ENCODE data around the gene TERB2.
"Not testable (repeated sequence)": the region's sequence is repeated elsewhere in the genome, so short reads cannot be mapped to it uniquely, and the experiment has no call there.

DNA sequence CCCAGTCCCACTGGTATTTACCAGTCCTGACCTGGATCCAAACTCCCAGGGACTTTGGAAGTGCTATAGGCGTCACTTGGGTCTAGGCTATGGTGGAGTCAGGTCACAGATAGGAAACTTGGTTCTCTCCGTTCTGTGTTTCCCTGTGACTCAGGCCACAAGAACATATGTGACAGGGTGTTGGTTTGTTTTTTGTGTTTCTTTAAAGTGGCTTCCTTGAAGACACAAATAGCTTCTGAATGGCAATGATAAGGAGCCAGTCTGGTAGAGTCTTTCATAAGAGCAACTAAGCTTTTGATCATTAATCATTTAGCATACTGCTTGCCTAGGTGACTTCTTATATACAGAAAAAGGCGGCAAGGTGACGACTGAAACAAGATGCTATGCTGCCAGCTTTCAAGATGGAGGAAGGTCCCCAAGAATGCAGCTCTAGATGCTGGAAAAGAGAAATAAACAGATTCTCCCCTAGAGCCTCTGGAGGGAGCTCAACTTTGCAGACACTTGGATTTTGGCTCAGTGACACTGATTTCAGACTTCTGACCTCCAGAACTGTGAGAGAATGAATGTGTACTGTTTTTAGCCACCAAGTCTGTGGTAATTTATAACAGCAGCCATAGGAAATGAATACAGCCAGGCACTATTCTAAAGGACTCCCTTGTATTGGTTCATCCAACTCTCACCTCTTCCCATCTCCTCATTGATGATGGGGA, 30.0 kb downstream of the TERB2 start:
- TF ChIP-seq POLR2A (IDR thresholded peaks at IDR 0.05) = not testable (repeated sequence)
- TF ChIP-seq, protein P1, sequence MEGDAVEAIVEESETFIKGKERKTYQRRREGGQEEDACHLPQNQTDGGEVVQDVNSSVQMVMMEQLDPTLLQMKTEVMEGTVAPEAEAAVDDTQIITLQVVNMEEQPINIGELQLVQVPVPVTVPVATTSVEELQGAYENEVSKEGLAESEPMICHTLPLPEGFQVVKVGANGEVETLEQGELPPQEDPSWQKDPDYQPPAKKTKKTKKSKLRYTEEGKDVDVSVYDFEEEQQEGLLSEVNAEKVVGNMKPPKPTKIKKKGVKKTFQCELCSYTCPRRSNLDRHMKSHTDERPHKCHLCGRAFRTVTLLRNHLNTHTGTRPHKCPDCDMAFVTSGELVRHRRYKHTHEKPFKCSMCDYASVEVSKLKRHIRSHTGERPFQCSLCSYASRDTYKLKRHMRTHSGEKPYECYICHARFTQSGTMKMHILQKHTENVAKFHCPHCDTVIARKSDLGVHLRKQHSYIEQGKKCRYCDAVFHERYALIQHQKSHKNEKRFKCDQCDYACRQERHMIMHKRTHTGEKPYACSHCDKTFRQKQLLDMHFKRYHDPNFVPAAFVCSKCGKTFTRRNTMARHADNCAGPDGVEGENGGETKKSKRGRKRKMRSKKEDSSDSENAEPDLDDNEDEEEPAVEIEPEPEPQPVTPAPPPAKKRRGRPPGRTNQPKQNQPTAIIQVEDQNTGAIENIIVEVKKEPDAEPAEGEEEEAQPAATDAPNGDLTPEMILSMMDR (IDR thresholded peaks at IDR 0.05) = not testable (repeated sequence)
